C4-2B (cell line): Measurements from ENCODE around the gene SLC25A29.

Experiments
- H3K27ac ChIP-seq: fragments of 450-650 bp; 2 replicates; pipeline ENCODE4 v1.5.1; 2017
- CTCF ChIP-seq: fragments of 450-650 bp; conservative IDR thresholded peaks from 2 replicates; pipeline ENCODE4 v1.5.1; 2017; ENCODE audit warnings: mild to moderate bottlenecking
- ZFX ChIP-seq: fragments of 450-650 bp; IDR thresholded peaks from 2 replicates; pipeline ENCODE4 v1.6.1; 2017

The SLC25A29 gene

GRCh38 chr14:100334904-100335303 lies 28.7 kb upstream of the SLC25A29 start:
- H3K27ac ChIP-seq: no peak overlapping the region
- TF ChIP-seq ZFX (no peak), CTCF (no peak)

DNA sequence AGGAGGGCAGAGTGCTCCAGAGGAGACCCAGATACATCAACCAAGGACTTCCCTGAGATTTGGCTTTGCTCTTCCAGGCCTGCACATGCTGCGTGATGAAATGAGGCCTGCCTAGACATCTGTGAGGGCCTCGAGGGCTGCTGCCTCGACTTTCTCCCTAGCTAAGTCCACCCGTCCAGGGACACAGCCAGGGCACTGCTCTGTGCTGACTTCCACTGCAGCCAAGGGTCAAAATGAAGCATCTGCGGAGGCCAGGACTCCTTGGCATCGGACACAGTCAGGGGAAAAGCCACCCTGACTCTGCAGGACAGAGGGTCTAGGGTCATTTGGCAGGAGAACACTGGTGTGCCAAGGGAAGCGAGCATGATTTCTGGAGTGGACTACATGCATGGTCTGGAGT lies 27.6 kb upstream of the SLC25A29 start:
- TF ChIP-seq CTCF (no peak), ZFX (no peak)
- no peak overlapping the region for H3K27ac ChIP-seq

DNA sequence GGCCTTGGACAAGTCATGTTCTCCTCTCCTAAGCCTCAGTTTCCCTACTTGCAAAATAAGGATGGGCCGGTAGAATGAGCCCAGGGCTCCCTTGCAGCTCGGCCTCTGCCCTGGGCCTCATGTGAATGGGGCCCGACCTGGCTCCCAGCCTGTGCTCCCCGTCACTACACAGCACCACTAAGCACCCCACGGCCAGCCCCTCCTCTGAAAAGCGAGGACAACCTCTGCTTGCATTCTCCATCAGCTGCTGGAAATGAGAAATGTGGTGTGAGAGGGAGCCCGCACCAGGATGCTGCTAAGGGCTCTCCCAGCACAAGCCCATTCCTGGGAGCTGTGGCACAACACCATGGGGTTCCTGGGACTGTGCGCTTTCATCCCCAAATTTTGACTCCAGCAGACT lies 27.1 kb upstream of the SLC25A29 start:
- H3K27ac ChIP-seq: no peak overlapping the region
- TF ChIP-seq ZFX (no peak), CTCF (no peak)

GRCh38 chr14:100332797-100333196 lies 26.6 kb upstream of the SLC25A29 start:
- no peak for TF ChIP-seq CTCF
- no peak for TF ChIP-seq ZFX
- H3K27ac ChIP-seq: no peak overlapping the region

DNA sequence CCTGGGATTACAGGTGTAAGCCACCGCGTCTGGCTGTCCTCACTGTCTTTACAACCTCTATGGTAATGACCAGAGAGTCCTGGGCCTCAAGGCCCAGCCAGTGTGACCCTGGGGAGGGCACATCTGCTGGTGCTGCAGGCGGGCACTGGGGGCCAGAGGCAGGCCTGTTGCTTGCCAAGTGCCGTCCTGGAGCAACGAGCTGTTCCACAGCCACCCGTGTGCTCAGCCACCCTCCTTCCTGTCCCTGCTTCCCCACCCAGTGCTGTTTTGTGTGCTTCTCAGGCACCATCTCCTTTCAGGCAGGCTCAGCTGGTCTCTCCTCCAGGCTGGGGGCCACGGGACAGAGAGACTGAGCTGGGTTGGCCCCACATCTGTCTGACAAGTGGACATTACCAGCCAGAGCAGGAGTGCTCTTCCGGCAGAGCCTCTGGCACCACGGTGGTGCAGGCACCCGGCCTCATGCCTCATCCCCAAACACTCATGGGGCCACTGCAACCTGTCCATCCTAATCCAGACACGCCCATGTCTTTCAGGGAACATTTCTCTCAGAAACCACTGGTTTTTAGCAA lies 25.9 kb upstream of the SLC25A29 start:
- TF ChIP-seq CTCF (no peak), ZFX (no peak)
- no peak overlapping the region for H3K27ac ChIP-seq

GRCh38 chr14:100330388-100330931 lies 24.2 kb upstream of the SLC25A29 start:
- TF ChIP-seq ZFX: no peak
- no peak for TF ChIP-seq CTCF
- H3K27ac ChIP-seq: no peak overlapping the region

- H3K27ac ChIP-seq: no peak overlapping the region
- no peak for TF ChIP-seq ZFX
- no peak for TF ChIP-seq CTCF
These were observed 23.7 kb upstream of the SLC25A29 start for GRCh38 chr14:100330007-100330344.
